HEK293 (cell line): ENCODE data around the gene TAS2R60.

Source experiments
- CTCF ChIA-PET: fragments of 350-600 bp; formaldehyde crosslinking; extraction: SDS; loops from one replicate; lab custom pipeline; 2021; ENCODE audit warnings: antibody characterized with exemption; lab: Yijun Ruan, JAX
- POLR2A ChIA-PET: fragments of 300-600 bp; formaldehyde crosslinking; extraction: SDS; loops from one replicate; lab custom pipeline; 2020; ENCODE audit warnings: antibody characterized with exemption, inconsistent platforms; lab: Yijun Ruan, JAX
- H3K27ac ChIP-seq: fragments of 200-500 bp; sonication (Bioruptor generic); 2 replicates; pipeline ENCODE4 v1.5.1; 2014; ENCODE audit warnings: low read depth, low read length, control low read depth, inconsistent platforms; ENCODE audit errors: extremely low read depth
- H3K36me3 ChIP-seq, 2 experiments: fragments of 200-500 bp in 1 of 2; sonication (Bioruptor generic) in 1 of 2; 1 replicate in 1 of 2; 2 replicates in 1 of 2; pipeline ENCODE4 v1.5.1; 2014 to 2017; ENCODE audit warnings: inconsistent platforms in 2 of 2, low read length in 2 of 2; ENCODE audit not compliant: control insufficient read depth in 2 of 2, insufficient read depth in 1 of 2
- H3K4me1 ChIP-seq: fragments of 200-500 bp; sonication (Bioruptor generic); 2 replicates; pipeline ENCODE4 v1.5.1; 2014; ENCODE audit warnings: mild to moderate bottlenecking, low read length, inconsistent platforms; ENCODE audit not compliant: control insufficient read depth, insufficient read depth
- H3K4me3 ChIP-seq: 2 replicates; pipeline ENCODE4 v1.5.1; 2011; ENCODE audit warnings: low read depth, mild to moderate bottlenecking, control low read depth, low read length, moderate library complexity
- H3K9me3 ChIP-seq: fragments of 200-500 bp; sonication (Bioruptor generic); 2 replicates; pipeline ENCODE4 v1.5.1; 2014; ENCODE audit warnings: low read depth, low read length, inconsistent platforms; ENCODE audit not compliant: control insufficient read depth, insufficient read depth
- BCL11B ChIP-seq: fragments of 450-650 bp; formaldehyde crosslinking; IDR thresholded peaks from 2 replicates; pipeline ENCODE4 v1.5.1; 2016; ENCODE audit warnings: low read depth, missing biosample characterization, missing genetic modification characterization
- GLIS1 ChIP-seq: fragments of 450-650 bp; formaldehyde crosslinking; IDR thresholded peaks from 2 replicates; pipeline ENCODE4 v1.5.1; 2016; ENCODE audit warnings: missing biosample characterization, missing genetic modification characterization
- IKZF3 ChIP-seq: fragments of 450-650 bp; IDR thresholded peaks from 2 replicates; pipeline ENCODE4 v1.5.0; 2018; ENCODE audit warnings: missing biosample characterization, mild to moderate bottlenecking, missing genetic modification characterization, moderate library complexity
- YY1 ChIP-seq: fragments of 450-650 bp; formaldehyde crosslinking; IDR thresholded peaks from 2 replicates; pipeline ENCODE4 v1.5.1; 2018; ENCODE audit warnings: missing biosample characterization, missing genetic modification characterization
- ZBTB1 ChIP-seq: fragments of 450-650 bp; formaldehyde crosslinking; IDR thresholded peaks from 2 replicates; pipeline ENCODE4 v1.5.1; 2016; ENCODE audit warnings: missing biosample characterization, missing genetic modification characterization
- ZNF311 ChIP-seq: fragments of 450-650 bp; formaldehyde crosslinking; IDR thresholded peaks from 2 replicates; pipeline ENCODE4 v1.5.1; 2017; ENCODE audit warnings: missing biosample characterization, missing genetic modification characterization, borderline replicate concordance
- ZNF394 ChIP-seq: fragments of 450-650 bp; formaldehyde crosslinking; IDR thresholded peaks from 2 replicates; pipeline ENCODE4 v1.5.1; 2016; ENCODE audit warnings: missing biosample characterization, missing genetic modification characterization, mild to moderate bottlenecking, moderate library complexity, borderline replicate concordance
- ZNF521 ChIP-seq: fragments of 450-650 bp; formaldehyde crosslinking; IDR thresholded peaks from 2 replicates; pipeline ENCODE4 v1.5.1; 2017; ENCODE audit warnings: missing biosample characterization, mild to moderate bottlenecking, missing genetic modification characterization
- ZNF629 ChIP-seq: fragments of 450-650 bp; formaldehyde crosslinking; IDR thresholded peaks from 2 replicates; pipeline ENCODE4 v1.5.1; 2017; ENCODE audit warnings: missing biosample characterization, missing genetic modification characterization
- ZNF654 ChIP-seq: fragments of 450-650 bp; formaldehyde crosslinking; IDR thresholded peaks from 2 replicates; pipeline ENCODE4 v1.5.1; 2016; ENCODE audit warnings: low read depth, missing biosample characterization, missing genetic modification characterization
- ZNF660 ChIP-seq: fragments of 450-650 bp; IDR thresholded peaks from 2 replicates; pipeline ENCODE4 v1.5.1; 2018; ENCODE audit warnings: missing biosample characterization, mild to moderate bottlenecking, missing genetic modification characterization
- ZNF830 ChIP-seq: fragments of 450-650 bp; IDR thresholded peaks from 2 replicates; pipeline ENCODE4 v1.5.0; 2018; ENCODE audit warnings: missing biosample characterization, missing genetic modification characterization, low read depth, mild to moderate bottlenecking, moderate library complexity
- ZSCAN23 ChIP-seq: fragments of 450-650 bp; formaldehyde crosslinking; IDR thresholded peaks from 2 replicates; pipeline ENCODE4 v1.5.1; 2016; ENCODE audit warnings: missing biosample characterization, missing genetic modification characterization
- TF ChIP-seq, protein P1 (sequence below): fragments of 450-650 bp; IDR thresholded peaks from 2 replicates; pipeline ENCODE4 v1.5.1; 2018; ENCODE audit warnings: missing biosample characterization, missing genetic modification characterization
- TF ChIP-seq, protein P2 (sequence below): fragments of 450-650 bp; formaldehyde crosslinking; IDR thresholded peaks from 2 replicates; pipeline ENCODE4 v1.5.1; 2016; ENCODE audit warnings: missing biosample characterization, missing genetic modification characterization, borderline replicate concordance
- TF ChIP-seq, protein P3 (sequence below): fragments of 450-650 bp; formaldehyde crosslinking; optimal IDR thresholded peaks from 2 replicates; pipeline ENCODE3; 2016; ENCODE audit warnings: missing biosample characterization, mild to moderate bottlenecking, missing genetic modification characterization
- TF ChIP-seq, protein P4 (sequence below): fragments of 450-650 bp; IDR thresholded peaks from 2 replicates; pipeline ENCODE4 v1.5.1; 2018; ENCODE audit warnings: missing biosample characterization, mild to moderate bottlenecking, missing genetic modification characterization
- TF ChIP-seq, protein P5 (sequence below): fragments of 450-650 bp; formaldehyde crosslinking; IDR thresholded peaks from 2 replicates; pipeline ENCODE4 v1.5.1; 2016; ENCODE audit warnings: missing biosample characterization, missing genetic modification characterization
- TF ChIP-seq, protein P6 (sequence below): fragments of 450-650 bp; formaldehyde crosslinking; IDR thresholded peaks from 2 replicates; pipeline ENCODE4 v1.5.1; 2017; ENCODE audit warnings: missing biosample characterization, missing genetic modification characterization

The TAS2R60 gene

DNA sequence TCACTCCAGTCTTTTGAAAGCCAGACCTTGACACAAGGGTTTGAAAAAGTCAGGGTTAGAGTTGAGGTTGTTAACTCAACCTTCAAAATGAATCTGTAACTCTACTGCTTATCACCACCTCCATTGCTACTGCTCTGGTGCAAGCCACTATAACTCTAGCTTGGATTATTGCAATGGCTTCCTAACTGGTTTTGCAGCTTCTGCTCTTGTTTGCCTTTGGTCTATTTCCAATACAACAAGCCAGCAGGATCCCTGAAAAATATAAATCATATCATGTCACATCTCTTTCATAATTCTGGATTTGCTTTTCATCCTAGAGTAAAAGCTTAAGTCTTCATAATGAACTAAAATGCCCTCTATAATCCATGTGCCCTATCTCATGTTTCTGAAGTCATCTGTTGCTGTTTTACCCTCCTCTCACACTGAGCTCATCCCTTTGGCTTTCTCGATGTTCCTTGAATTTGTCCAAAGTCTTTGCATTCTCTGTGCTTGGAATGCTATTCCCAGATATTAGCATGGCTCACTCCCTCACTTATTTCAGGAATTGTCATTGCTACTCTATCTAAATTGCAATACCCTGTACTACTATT lies 10.9 kb downstream of the TAS2R60 start:
- TF ChIP-seq ZSCAN23 (tag by site-specific recombination) (no peak), BCL11B (no peak), IKZF3 (tag by site-specific recombination) (no peak), ZNF521 (tag by site-specific recombination) (no peak), YY1 (tag by site-specific recombination) (no peak), ZNF311 (no peak)
- TF ChIP-seq, protein P1, sequence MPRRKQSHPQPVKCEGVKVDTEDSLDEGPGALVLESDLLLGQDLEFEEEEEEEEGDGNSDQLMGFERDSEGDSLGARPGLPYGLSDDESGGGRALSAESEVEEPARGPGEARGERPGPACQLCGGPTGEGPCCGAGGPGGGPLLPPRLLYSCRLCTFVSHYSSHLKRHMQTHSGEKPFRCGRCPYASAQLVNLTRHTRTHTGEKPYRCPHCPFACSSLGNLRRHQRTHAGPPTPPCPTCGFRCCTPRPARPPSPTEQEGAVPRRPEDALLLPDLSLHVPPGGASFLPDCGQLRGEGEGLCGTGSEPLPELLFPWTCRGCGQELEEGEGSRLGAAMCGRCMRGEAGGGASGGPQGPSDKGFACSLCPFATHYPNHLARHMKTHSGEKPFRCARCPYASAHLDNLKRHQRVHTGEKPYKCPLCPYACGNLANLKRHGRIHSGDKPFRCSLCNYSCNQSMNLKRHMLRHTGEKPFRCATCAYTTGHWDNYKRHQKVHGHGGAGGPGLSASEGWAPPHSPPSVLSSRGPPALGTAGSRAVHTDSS (tag by site-specific recombination): no peak
- TF ChIP-seq, protein P2, sequence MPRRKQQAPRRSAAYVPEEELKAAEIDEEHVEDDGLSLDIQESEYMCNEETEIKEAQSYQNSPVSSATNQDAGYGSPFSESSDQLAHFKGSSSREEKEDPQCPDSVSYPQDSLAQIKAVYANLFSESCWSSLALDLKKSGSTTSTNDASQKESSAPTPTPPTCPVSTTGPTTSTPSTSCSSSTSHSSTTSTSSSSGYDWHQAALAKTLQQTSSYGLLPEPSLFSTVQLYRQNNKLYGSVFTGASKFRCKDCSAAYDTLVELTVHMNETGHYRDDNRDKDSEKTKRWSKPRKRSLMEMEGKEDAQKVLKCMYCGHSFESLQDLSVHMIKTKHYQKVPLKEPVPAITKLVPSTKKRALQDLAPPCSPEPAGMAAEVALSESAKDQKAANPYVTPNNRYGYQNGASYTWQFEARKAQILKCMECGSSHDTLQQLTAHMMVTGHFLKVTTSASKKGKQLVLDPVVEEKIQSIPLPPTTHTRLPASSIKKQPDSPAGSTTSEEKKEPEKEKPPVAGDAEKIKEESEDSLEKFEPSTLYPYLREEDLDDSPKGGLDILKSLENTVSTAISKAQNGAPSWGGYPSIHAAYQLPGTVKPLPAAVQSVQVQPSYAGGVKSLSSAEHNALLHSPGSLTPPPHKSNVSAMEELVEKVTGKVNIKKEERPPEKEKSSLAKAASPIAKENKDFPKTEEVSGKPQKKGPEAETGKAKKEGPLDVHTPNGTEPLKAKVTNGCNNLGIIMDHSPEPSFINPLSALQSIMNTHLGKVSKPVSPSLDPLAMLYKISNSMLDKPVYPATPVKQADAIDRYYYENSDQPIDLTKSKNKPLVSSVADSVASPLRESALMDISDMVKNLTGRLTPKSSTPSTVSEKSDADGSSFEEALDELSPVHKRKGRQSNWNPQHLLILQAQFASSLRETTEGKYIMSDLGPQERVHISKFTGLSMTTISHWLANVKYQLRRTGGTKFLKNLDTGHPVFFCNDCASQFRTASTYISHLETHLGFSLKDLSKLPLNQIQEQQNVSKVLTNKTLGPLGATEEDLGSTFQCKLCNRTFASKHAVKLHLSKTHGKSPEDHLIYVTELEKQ (tag by site-specific recombination): no peak
- TF ChIP-seq, protein P3, sequence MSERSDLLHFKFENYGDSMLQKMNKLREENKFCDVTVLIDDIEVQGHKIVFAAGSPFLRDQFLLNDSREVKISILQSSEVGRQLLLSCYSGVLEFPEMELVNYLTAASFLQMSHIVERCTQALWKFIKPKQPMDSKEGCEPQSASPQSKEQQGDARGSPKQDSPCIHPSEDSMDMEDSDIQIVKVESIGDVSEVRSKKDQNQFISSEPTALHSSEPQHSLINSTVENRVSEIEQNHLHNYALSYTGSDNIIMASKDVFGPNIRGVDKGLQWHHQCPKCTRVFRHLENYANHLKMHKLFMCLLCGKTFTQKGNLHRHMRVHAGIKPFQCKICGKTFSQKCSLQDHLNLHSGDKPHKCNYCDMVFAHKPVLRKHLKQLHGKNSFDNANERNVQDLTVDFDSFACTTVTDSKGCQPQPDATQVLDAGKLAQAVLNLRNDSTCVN (tag by site-specific recombination): no peak
- no peaks in the 10 kb centered on the region for H3K36me3 ChIP-seq
- H3K4me1 ChIP-seq: no peaks in the 10 kb centered on the region
- no peak overlapping the region for H3K4me3 ChIP-seq
- ChIA-PET POLR2A (no interaction called here), CTCF (no interaction called here)
- no peak overlapping the region for H3K27ac ChIP-seq
- H3K9me3 ChIP-seq: no peaks in the 10 kb centered on the region

DNA sequence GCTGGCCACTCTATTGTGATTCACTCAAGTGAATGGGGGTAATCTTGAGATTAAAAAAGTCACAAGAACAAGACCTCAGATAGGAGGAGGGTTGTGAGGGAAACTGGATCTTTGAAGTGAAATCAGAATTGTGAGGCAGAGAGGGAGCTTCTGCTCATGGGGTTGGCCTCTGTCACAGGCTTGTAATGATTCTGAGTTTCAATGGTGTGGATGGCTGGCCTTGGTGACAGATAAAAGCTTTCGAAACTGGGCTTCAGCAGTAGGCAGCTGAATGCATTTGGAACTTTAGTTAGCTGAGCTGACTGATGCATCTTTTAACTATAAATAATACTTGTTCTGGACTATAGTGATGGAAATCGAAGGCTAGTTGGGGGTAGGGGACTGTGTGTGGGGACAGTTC lies 12.2 kb downstream of the TAS2R60 start:
- POLR2A ChIA-PET: no interaction called here
- CTCF ChIA-PET: interaction anchor here (0.6 to 0.9 kb wide), 2 partner anchors 40 to 146 kb away, joined by 3 read pairs; no protein-coding TSS in a partner anchor

DNA sequence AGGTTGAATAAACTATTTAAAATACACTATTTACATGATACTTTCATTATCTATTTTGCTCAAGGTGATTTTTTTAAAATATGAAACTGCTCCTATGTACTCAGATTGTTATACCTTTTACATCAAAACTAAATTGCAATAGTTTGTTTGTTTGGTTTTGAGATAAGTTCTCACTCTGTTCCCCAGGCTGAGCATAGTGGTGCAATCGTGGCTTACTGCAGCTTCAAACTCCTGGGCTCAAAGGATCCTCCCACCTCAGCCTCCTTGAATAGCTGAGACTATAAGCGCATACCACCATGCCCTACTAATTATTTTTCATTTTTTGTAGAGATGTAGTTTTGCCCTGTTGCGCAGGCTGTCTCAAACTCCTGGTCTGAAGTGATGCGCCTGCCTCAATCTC lies 12.7 kb downstream of the TAS2R60 start:
- no peak overlapping the region for H3K27ac ChIP-seq
- CTCF ChIA-PET: interaction anchor here (0.7 kb wide), 1 partner anchor 197 kb away, joined by 3 read pairs; no protein-coding TSS in a partner anchor
- TF ChIP-seq ZNF629: no peak
- no peak for TF ChIP-seq ZNF660 (tag by site-specific recombination)
- TF ChIP-seq, protein P4, sequence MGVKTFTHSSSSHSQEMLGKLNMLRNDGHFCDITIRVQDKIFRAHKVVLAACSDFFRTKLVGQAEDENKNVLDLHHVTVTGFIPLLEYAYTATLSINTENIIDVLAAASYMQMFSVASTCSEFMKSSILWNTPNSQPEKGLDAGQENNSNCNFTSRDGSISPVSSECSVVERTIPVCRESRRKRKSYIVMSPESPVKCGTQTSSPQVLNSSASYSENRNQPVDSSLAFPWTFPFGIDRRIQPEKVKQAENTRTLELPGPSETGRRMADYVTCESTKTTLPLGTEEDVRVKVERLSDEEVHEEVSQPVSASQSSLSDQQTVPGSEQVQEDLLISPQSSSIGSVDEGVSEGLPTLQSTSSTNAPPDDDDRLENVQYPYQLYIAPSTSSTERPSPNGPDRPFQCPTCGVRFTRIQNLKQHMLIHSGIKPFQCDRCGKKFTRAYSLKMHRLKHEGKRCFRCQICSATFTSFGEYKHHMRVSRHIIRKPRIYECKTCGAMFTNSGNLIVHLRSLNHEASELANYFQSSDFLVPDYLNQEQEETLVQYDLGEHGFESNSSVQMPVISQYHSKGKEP (tag by site-specific recombination): no peak
- no peak for TF ChIP-seq ZNF830 (tag by site-specific recombination)
- no peak for TF ChIP-seq ZBTB1 (tag by site-specific recombination)
- no peak for TF ChIP-seq ZNF654 (tag by site-specific recombination)
- TF ChIP-seq, protein P5, sequence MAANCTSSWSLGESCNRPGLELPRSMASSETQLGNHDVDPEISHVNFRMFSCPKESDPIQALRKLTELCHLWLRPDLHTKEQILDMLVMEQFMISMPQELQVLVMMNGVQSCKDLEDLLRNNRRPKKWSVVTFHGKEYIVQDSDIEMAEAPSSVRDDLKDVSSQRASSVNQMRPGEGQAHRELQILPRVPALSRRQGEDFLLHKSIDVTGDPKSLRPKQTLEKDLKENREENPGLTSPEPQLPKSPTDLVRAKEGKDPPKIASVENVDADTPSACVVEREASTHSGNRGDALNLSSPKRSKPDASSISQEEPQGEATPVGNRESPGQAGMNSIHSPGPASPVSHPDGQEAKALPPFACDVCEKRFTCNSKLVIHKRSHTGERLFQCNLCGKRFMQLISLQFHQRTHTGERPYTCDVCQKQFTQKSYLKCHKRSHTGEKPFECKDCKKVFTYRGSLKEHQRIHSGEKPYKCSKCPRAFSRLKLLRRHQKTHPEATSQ (tag by site-specific recombination): no peak
- TF ChIP-seq, protein P6, sequence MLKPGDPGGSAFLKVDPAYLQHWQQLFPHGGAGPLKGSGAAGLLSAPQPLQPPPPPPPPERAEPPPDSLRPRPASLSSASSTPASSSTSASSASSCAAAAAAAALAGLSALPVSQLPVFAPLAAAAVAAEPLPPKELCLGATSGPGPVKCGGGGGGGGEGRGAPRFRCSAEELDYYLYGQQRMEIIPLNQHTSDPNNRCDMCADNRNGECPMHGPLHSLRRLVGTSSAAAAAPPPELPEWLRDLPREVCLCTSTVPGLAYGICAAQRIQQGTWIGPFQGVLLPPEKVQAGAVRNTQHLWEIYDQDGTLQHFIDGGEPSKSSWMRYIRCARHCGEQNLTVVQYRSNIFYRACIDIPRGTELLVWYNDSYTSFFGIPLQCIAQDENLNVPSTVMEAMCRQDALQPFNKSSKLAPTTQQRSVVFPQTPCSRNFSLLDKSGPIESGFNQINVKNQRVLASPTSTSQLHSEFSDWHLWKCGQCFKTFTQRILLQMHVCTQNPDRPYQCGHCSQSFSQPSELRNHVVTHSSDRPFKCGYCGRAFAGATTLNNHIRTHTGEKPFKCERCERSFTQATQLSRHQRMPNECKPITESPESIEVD (tag by site-specific recombination): no peak
- no peaks in the 10 kb centered on the region for H3K36me3 ChIP-seq
- POLR2A ChIA-PET: no interaction called here
- no peaks in the 10 kb centered on the region for H3K9me3 ChIP-seq
- H3K4me1 ChIP-seq: no peaks in the 10 kb centered on the region
- no peak overlapping the region for H3K4me3 ChIP-seq

More for the DNA sequence above, 12.2 kb downstream of the TAS2R60 start:
- no peak overlapping the region for H3K27ac ChIP-seq
- H3K36me3 ChIP-seq: no peaks in the 10 kb centered on the region
- no peak overlapping the region for H3K4me3 ChIP-seq
- TF ChIP-seq ZNF654 (tag by site-specific recombination): no peak
- TF ChIP-seq GLIS1 (tag by site-specific recombination): no peak
- TF ChIP-seq ZNF394 (tag by site-specific recombination): no peak
- no peaks in the 10 kb centered on the region for H3K4me1 ChIP-seq
- no peaks in the 10 kb centered on the region for H3K9me3 ChIP-seq
